Measurements from ENCODE around the gene KCNH8.

DNA sequence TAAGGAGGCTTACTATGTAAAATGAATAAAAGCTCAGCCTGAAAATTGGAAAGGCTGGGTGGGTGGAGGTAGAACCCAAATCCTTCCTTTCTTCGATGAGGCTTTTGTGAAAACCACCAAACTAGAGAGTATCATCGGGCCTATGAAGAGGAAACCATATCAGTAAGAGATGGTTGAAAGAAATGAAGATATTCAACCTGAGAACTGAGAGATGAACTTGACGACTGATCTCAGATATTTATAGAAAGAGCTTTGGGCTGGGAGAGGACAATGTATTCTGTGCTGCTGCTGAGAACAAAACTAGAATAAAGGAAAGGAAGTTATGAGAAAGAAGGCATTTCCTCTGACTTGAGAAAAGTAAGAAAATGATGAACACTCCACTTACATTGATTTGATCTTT lies 236.6 kb downstream of the KCNH8 start:
- TF ChIP-seq, protein P1, sequence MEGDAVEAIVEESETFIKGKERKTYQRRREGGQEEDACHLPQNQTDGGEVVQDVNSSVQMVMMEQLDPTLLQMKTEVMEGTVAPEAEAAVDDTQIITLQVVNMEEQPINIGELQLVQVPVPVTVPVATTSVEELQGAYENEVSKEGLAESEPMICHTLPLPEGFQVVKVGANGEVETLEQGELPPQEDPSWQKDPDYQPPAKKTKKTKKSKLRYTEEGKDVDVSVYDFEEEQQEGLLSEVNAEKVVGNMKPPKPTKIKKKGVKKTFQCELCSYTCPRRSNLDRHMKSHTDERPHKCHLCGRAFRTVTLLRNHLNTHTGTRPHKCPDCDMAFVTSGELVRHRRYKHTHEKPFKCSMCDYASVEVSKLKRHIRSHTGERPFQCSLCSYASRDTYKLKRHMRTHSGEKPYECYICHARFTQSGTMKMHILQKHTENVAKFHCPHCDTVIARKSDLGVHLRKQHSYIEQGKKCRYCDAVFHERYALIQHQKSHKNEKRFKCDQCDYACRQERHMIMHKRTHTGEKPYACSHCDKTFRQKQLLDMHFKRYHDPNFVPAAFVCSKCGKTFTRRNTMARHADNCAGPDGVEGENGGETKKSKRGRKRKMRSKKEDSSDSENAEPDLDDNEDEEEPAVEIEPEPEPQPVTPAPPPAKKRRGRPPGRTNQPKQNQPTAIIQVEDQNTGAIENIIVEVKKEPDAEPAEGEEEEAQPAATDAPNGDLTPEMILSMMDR (IDR thresholded peaks at IDR 0.05; ENCODE audit: low read depth, low read length), result no peak
- TF ChIP-seq EZH2phosphoT487 (IDR thresholded peaks at IDR 0.05; ENCODE audit: low read depth), result no peak

All from OCI-LY3 (cell line).